Cardiac fibroblast (primary cell): Measurements from ENCODE around the gene ZKSCAN7.
A peak's percentile ranks its signal among the peaks of the same experiment; 100 is the strongest.
"Not testable (repeated sequence)": the region's sequence is repeated elsewhere in the genome, so short reads cannot be mapped to it uniquely, and the experiment has no call there.

ENCODE experiments used
- DNase-seq, 2 donors: peaks; one replicate each; pipeline versions ENCODE4 v3.0.0 to v3.0.0-alpha.2; 2010; ENCODE audit warnings: low read depth in 2 of 2
- H3K4me3 ChIP-seq, 2 donors: replicated peaks in 1 of 2; 1 replicate in 1 of 2; 2 replicates in 1 of 2; pipeline ENCODE4 v1.5.1; 2011; ENCODE audit warnings: low read depth in 2 of 2, low read length in 2 of 2, mild to moderate bottlenecking in 2 of 2, moderate library complexity in 1 of 2
- CTCF ChIP-seq: IDR thresholded peaks from one replicate; pipeline ENCODE4 v1.5.1; 2011; ENCODE audit warnings: low read depth, mild to moderate bottlenecking, low read length, inconsistent platforms

ZKSCAN7 gene

GRCh38 chr3:44530911-44531310 lies 24.1 kb upstream of the ZKSCAN7 start:
- no peak overlapping the region for H3K4me3 ChIP-seq
- no peak for TF ChIP-seq CTCF
- DNase-seq, result no peak

DNA sequence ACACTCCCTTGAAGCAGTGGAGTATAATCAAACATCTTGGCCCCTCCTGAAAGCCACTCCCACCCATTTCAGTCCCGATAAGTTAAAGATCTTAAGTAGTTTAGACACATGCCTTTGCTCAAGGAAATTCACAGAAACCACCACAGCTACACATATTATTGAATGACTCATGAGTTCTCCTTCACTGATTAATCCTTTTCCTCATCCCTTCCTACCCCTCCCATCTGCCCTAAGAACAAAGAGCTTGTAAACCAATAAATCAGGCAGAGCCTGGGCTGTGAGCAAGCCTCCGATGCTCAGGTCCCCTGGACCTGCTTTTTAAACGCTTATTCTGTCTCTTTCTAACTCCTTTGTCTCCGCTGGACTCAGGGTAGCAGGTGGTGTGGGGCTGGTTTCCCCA lies 20.3 kb upstream of the ZKSCAN7 start:
- DNase-seq, result peak in 1 of 2 donors; percentile 13
- H3K4me3 ChIP-seq, result not testable (repeated sequence)

- DNase-seq, result no peak
- no peak overlapping the region for H3K4me3 ChIP-seq
- no peak for TF ChIP-seq CTCF
These were observed 19.6 kb upstream of the ZKSCAN7 start for GRCh38 chr3:44535364-44535763.

GRCh38 chr3:44544811-44545210 lies 10.2 kb upstream of the ZKSCAN7 start:
- DNase-seq, result not testable (repeated sequence)

GRCh38 chr3:44555723-44556122 lies 730 bp downstream of the ZKSCAN7 start:
- H3K4me3 ChIP-seq, result peak overlapping the region; percentile 72 to 73
- TF ChIP-seq CTCF, result no peak
- DNase-seq, result peak; percentile 3 to 15

More at GRCh38 chr3:44544811-44545210, 10.2 kb upstream of the ZKSCAN7 start:
- H3K4me3 ChIP-seq, result not testable (repeated sequence)

- no peak for TF ChIP-seq CTCF
- DNase-seq, result no peak
- no peak overlapping the region for H3K4me3 ChIP-seq
These were observed 2.1 kb downstream of the ZKSCAN7 start for GRCh38 chr3:44557074-44557473.

DNA sequence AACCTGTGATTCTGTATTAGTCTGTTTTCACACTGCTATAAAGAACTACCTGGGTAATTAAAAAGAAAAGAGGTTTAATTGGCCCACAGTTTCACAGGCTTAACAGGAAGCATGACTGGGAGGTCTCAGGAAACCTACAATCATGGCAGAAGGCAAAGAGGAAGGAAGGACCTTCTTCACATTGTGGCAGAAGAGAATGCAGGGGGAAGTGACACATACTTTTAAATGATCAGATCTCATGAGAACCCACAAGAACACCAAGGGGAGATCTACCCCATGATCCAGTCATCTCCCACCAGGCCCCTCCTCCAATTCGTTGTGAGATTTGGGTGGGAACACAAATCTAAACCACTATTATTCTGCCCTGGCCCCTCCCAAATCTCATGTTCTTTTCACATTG lies 6.1 kb downstream of the ZKSCAN7 start:
- H3K4me3 ChIP-seq, result no peak overlapping the region
- DNase-seq, result no peak
- no peak for TF ChIP-seq CTCF

GRCh38 chr3:44562147-44562546 lies 7.2 kb downstream of the ZKSCAN7 start:
- TF ChIP-seq CTCF, result no peak
- DNase-seq, result no peak
- H3K4me3 ChIP-seq, result no peak overlapping the region
